Measurements from ENCODE around the gene PC.
"Not testable (repeated sequence)": the region's sequence is repeated elsewhere in the genome, so short reads cannot be mapped to it uniquely, and the experiment has no call there.

The PC gene

DNA sequence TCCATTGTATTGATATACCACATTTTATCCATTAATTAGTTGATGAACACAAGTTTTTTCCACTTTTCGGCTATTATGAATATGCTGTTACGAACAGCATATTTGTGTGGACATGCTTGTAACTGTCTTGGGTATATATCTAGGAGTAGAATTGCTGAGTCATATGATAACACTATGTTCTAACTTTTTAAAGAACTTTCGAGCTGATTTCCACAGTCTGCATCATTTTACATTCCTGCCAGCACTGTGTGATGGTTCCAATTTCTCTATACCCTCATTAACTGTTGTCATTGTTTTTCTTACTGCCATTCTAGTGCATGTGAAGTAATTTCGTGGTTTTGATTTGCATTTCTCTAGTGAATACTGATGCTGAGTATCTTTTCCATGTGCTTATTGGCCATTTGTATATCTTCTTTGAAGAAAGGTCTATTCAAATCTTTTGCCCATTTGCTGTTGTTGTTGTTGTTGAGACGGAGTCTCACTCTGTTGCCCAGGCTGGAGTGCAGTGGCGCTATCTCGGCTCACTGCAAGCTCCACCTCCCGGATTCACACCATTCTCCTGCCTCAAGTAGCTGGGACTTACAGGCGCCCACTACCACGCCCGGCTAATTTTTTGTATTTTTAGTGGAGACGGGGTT, 122.3 kb downstream of the PC start:
- DNase-seq = no peak

DNA sequence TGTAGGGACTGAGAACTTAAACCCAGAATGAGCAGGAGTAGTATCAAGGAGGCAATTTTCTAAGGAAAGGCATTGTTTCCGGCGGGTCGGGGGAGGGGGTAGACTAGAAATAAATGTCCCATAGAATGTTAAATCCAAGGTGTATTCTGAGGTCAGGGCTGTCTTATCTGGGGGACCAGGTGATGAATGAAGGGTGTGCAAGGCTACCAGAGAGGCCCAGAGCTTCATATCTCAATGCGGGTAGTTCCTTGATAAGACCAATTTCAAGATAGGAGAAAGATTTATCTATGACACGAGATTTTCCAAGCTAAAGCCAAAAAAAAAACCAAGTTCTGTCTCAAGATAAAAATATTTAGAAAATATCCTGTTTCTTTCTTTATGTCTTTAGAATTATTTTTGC, 123.2 kb downstream of the PC start:
- no peak for DNase-seq

DNA sequence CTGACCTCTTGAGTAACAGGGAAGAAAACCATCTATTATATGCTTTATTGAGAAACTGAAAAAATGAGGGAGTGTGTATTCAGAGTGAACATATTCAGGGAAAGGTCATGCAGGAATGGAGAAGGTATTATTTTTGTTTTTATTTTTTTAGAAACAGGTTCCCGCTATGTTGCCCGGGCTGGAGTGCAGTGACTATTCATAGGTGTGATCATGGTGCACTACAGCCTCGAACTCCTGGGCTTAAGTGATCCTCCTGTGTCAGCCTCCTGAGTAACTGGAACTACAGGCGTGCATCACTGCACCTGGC, 123.7 kb downstream of the PC start:
- no peak for DNase-seq

DNA sequence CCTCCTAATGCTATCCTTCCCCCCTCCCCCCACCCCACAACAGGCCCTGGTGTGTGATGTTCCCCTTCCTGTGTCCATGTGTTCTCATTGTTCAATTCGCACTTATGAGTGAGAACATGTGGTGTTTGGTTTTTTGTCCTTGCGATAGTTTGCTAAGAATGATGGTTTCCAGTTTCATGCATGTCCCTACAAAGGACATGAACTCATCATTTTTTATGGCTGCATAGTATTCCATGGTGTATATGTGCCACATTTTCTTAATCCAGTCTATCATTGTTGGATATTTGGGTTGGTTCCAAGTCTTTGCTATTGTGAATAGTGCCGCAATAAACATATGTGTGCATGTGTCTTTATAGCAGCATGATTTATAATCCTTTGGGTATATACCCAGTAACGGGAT, 133.6 kb downstream of the PC start:
- not testable (repeated sequence) for DNase-seq

GRCh38 chr11:66823700-66824099, 134.5 kb downstream of the PC start:
- DNase-seq = no peak

DNA sequence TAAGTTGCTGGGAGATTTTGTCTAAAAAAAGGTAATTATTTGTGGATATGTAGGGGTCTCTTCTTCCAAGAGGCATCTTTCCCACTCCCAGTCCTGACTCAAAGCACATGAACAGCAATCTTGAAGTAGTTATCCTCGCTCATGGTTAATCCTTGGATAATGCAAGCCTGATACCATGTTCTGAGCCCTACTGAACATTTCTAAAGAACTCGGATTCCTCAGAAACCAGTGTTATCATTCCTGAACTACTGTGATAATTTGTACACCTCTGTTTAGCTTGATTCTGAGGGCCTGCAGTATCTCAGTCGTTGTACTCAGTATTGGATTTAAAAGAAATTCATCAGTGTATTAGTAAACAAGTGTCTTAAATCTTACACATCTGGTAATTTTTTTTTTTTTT, 137.3 kb downstream of the PC start:
- DNase-seq = no peak

GRCh38 chr11:66820381-66820780, 137.8 kb downstream of the PC start:
- DNase-seq = no peak

DNA sequence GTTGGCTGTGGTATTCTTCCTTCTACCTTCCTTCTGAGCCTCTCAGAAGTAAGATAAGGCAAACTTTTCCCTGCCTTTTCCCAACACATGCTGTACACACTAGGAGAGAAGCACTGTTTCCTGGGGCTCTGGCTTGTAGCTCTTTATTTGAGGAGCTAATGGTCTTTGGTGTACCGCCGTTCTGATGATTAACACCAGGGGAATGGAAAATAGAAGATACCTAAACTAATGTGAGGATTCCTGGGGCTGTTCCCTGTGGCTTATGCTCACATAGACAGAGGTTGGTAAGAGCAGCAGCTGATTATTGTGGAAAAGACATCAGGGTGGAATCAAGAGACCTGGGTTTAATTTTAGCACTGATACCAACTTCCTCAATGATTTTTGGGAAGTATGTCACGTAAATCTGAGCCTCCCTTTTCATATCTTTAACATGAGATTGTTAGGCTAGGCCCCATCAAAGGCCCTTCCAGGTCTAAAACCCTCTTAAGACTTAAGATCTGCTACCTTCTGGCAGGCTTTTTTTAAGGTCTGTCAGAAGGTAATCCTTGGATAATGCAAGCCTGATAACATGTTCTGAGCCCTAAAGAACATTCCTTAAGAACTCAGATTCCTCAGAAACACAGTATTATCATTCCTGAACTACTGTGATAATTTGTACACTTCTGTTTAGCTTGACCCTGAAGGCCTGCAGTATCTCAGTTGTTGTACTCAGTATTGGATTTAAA, 139.8 kb downstream of the PC start:
- no peak for DNase-seq

GRCh38 chr11:66815646-66816045, 142.5 kb downstream of the PC start:
- DNase-seq = no peak

- DNase-seq = no peak
Measured at GRCh38 chr11:66814678-66815077, 143.5 kb downstream of the PC start.

GRCh38 chr11:66810576-66811185, 147.5 kb downstream of the PC start:
- DNase-seq = no peak

GRCh38 chr11:66809592-66809991, 148.6 kb downstream of the PC start:
- DNase-seq = no peak

- DNase-seq = no peak
Measured at GRCh38 chr11:66800720-66801428, 157.3 kb downstream of the PC start.

DNA sequence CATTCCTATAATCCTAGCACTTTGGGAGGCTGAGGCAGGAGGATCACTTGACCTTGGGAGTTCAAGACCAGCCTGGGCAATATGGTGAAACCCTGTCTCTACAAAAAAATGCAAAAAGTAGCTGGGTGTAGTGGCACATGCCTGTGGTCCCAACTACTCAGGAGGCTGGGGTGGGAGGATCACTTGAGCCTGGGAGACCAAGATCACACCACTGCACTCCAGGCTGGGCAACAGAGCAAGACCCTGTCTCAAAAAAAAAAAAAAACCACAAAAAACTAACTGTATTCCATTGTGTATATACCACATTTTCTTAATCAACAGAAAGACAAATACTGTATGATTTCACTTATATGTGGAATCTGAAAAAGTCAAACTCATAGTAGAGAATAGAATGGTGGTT, 158.4 kb downstream of the PC start:
- DNase-seq = not testable (repeated sequence)

Measured in stimulated activated CD4-positive, alpha-beta T cell treated with anti-CD3 and anti-CD28 coated beads, Interleukin-2, amount 100 ng/mL, for 48 hours (primary cell).